SU-DHL-6 (cell line): ENCODE measurements around the gene IL4I1.
A peak's percentile ranks its signal among the peaks of the same experiment; 100 is the strongest.

Experiments used
- H2AFZ ChIP-seq: fragments of 200-600 bp; sonication (generic); 2 replicates; pipeline ENCODE4 v1.6.1; 2014; ENCODE audit warnings: low read depth, mild to moderate bottlenecking, moderate library complexity, mixed read lengths, antibody characterized with exemption, low read length; ENCODE audit not compliant: severe bottlenecking
- H3F3A ChIP-seq: fragments of 200-600 bp; shearing (Covaris generic); 2 replicates; pipeline ENCODE4 v1.6.0; 2016; ENCODE audit warnings: antibody characterized with exemption, mild to moderate bottlenecking; ENCODE audit not compliant: insufficient read depth
- H3K27ac ChIP-seq: fragments of 200-600 bp; sonication (generic); 2 replicates; pipeline ENCODE4 v1.5.1; 2016; ENCODE audit warnings: low read depth, mild to moderate bottlenecking, low read length, moderate library complexity, mixed read lengths
- H3K27me3 ChIP-seq: fragments of 200-600 bp; sonication (generic), shearing (Covaris generic); 2 replicates; pipeline ENCODE4 v1.6.0; 2014; ENCODE audit warnings: mild to moderate bottlenecking, low read length
- H3K36me3 ChIP-seq: fragments of 200-600 bp; sonication (generic); 2 replicates; pipeline ENCODE4 v1.6.1; 2014; ENCODE audit warnings: mild to moderate bottlenecking, low read length, mixed read lengths
- H3K4me2 ChIP-seq: fragments of 300-600, 200-600 bp; shearing (Covaris generic), sonication (generic); 2 replicates; pipeline ENCODE4 v1.6.0; 2014; ENCODE audit warnings: low read length, low read depth, mild to moderate bottlenecking; ENCODE audit not compliant: poor library complexity, severe bottlenecking
- H3K4me3 ChIP-seq: fragments of 200-600 bp; sonication (generic); 2 replicates; pipeline ENCODE4 v1.5.1; 2014; ENCODE audit warnings: antibody characterized with exemption, low read length, mild to moderate bottlenecking, mixed read lengths; ENCODE audit not compliant: insufficient read depth, poor library complexity, severe bottlenecking
- H3K79me2 ChIP-seq: fragments of 200-600 bp; sonication (generic); 2 replicates; pipeline ENCODE4 v1.6.1; 2014; ENCODE audit warnings: mild to moderate bottlenecking, low read length, moderate library complexity; ENCODE audit not compliant: insufficient read depth
- H3K9ac ChIP-seq: fragments of 200-600 bp; sonication (generic); 2 replicates; pipeline ENCODE4 v1.7.0; 2014; ENCODE audit warnings: mild to moderate bottlenecking, low read length
- H3K9me2 ChIP-seq: fragments of 200-600 bp; sonication (generic); replicated peaks from 2 replicates; pipeline ENCODE4 v1.6.1; 2014; ENCODE audit warnings: low read length; ENCODE audit not compliant: insufficient read depth
- H3K9me3 ChIP-seq: fragments of 200-600 bp; sonication (generic); 2 replicates; pipeline ENCODE4 v1.6.1; 2014; ENCODE audit warnings: low read length, mixed read lengths; ENCODE audit not compliant: insufficient read depth
- H4K20me1 ChIP-seq: fragments of 200-600 bp; sonication (generic); 2 replicates; pipeline ENCODE4 v1.6.1; 2014; ENCODE audit warnings: low read depth, mild to moderate bottlenecking, antibody characterized with exemption, low read length, moderate library complexity, mixed read lengths
- EZH2phosphoT487 ChIP-seq: fragments of 200-600 bp; sonication (generic), shearing (Covaris generic); conservative IDR thresholded peaks from 2 replicates; pipeline ENCODE4 v1.6.1; 2018; ENCODE audit warnings: mild to moderate bottlenecking, antibody characterized with exemption, low read length, moderate library complexity, mixed read lengths
- TF ChIP-seq, protein P1 (sequence below): fragments of 200-600 bp; sonication (generic); IDR thresholded peaks from one replicate; pipeline ENCODE4 v1.5.1; 2017; ENCODE audit warnings: antibody characterized with exemption, mild to moderate bottlenecking, low read length, moderate library complexity; ENCODE audit not compliant: insufficient read depth, poor library complexity, severe bottlenecking

Gene IL4I1

DNA sequence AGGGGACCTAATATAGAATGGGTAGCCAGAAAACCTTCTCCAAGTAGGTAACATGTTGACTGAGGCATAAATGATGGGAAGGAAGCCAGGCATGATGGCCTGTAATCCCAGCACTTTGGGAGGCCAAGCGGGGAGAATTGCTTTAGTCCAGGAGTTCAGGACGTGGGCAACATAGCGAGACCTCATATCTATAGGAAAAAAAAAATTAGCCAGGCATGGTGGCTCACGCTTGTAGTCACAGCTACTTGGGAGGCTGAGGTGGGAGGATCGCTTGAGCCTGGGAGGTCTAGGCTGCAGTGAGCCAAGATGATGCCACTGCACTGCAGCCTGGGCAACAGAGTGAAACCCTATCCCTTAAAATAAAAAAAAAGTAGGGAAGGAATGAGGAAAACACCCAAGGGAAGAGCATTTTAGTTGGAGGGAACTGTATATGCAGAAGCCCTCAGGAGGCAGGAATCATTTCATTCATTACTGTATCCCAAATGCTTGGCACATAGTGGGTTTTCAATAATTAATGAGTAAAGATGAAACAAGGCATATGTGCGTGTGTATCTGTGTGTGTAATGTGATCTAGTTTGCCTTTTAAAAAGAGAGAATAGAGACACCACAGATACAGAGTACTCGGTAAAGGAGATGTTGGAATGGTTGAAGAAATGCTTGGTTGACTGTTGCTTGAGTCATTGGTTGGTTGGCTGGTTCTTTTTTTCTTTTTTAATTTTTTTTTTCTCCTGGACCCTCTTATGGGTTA lies 34.8 kb upstream of the IL4I1 start:
- TF ChIP-seq, protein P1, sequence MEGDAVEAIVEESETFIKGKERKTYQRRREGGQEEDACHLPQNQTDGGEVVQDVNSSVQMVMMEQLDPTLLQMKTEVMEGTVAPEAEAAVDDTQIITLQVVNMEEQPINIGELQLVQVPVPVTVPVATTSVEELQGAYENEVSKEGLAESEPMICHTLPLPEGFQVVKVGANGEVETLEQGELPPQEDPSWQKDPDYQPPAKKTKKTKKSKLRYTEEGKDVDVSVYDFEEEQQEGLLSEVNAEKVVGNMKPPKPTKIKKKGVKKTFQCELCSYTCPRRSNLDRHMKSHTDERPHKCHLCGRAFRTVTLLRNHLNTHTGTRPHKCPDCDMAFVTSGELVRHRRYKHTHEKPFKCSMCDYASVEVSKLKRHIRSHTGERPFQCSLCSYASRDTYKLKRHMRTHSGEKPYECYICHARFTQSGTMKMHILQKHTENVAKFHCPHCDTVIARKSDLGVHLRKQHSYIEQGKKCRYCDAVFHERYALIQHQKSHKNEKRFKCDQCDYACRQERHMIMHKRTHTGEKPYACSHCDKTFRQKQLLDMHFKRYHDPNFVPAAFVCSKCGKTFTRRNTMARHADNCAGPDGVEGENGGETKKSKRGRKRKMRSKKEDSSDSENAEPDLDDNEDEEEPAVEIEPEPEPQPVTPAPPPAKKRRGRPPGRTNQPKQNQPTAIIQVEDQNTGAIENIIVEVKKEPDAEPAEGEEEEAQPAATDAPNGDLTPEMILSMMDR = no peak
- TF ChIP-seq EZH2phosphoT487 = no peak
- no peak overlapping the region for H3K27ac ChIP-seq
- H3K4me2 ChIP-seq = peak overlapping the region; percentile 79
- H2AFZ ChIP-seq = no peak overlapping the region
- no peaks in the 10 kb centered on the region for H3K9me3 ChIP-seq
- H3K9me2 ChIP-seq = no peaks in the 10 kb centered on the region
- peaks cover 13% of the 10 kb centered on the region; the same call in 1 of the 2 replicates for H4K20me1 ChIP-seq
- peaks cover 46% of the 10 kb centered on the region for H3K79me2 ChIP-seq
- no peak overlapping the region for H3K9ac ChIP-seq
- peaks cover 24% of the 10 kb centered on the region for H3K36me3 ChIP-seq
- H3F3A ChIP-seq = peaks cover 31% of the 10 kb centered on the region
- H3K27me3 ChIP-seq = no peaks in the 10 kb centered on the region
- no peak overlapping the region for H3K4me3 ChIP-seq

DNA sequence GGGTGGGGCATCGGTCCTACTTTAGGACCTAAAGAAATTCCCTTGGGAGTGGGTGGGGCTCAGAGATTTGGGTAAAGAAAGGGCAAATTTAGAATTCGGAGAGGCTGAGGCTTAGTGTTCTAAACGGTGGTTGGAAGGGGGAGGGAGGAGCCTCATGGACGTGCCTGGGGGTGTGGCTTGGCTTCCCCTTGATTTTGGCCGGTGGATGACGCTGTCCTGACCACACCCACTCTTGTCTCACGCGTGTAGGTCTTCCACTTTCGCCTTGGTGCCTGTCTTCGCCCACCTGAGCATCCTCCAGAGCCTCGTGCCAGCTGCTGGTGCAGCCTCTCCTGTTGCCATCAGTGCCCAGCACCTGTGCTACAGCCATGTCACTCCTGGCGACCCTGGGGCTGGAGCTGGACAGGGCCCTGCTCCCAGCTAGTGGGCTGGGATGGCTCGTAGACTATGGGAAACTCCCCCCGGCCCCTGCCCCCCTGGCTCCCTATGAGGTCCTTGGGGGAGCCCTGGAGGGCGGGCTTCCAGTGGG lies 33.9 kb upstream of the IL4I1 start:
- peaks cover 13% of the 10 kb centered on the region; the same call in 1 of the 2 replicates for H4K20me1 ChIP-seq
- TF ChIP-seq, protein P1 = no peak
- TF ChIP-seq EZH2phosphoT487 = no peak
- H3K4me2 ChIP-seq = peak overlapping the region; percentile 79
- no peak overlapping the region for H3K9ac ChIP-seq
- peaks cover 28% of the 10 kb centered on the region for H3F3A ChIP-seq
- H2AFZ ChIP-seq = no peak overlapping the region
- no peaks in the 10 kb centered on the region for H3K9me3 ChIP-seq
- no peaks in the 10 kb centered on the region for H3K27me3 ChIP-seq
- peaks cover 24% of the 10 kb centered on the region for H3K36me3 ChIP-seq
- peak overlapping the region; percentile 91; the same call in 1 of the 2 replicates for H3K27ac ChIP-seq
- peak overlapping the region; percentile 44 for H3K4me3 ChIP-seq
- peaks cover 54% of the 10 kb centered on the region for H3K79me2 ChIP-seq
- H3K9me2 ChIP-seq = no peaks in the 10 kb centered on the region

DNA sequence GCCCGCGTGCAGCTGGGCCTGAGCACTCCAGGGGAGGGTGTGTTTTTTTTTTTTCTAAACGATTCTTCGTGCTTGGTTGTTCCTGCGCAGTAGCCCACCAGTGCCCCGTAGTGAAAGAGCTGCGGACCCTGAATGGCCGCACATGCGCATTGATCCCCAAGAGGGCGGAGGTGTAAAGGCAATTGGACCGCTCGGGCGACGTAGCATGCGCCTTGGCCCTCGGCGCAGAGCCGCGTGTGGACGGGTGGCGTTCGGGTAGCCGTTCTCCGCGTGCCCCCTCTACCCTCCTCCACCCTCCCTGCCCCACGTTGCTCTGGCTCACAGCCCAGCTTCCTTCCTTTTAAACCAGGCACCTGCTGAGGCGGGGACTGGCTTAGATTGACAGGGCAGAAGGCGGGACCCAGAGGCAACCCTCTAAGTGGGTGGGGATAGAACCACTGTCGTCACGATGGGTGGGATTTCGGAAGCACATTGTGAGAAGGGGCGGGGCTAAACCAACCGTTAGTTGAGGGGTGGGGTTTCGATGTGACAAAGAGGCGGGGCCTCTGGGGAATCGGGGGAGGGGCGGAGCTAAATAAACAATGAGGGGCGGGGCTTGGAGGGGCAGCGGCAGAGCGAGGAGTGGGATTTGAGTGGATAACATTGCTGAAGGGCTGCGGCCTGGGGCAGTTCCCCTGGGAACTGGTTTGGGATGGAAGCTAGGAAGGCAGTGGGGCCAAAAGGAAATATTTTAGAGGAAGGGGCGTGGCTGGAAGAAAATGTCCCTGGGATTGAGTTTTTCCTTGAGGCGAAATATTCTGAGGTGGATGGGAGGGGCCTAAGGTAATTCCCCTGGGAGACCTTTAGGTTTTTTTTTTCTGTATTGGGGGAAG lies 33.2 kb upstream of the IL4I1 start:
- TF ChIP-seq EZH2phosphoT487 = no peak
- TF ChIP-seq, protein P1 = no peak
- Histone ChIP-seq H3K4me3 (peak overlapping the region; percentile 65), H3K36me3 (peaks cover 24% of the 10 kb centered on the region), H2AFZ (peak overlapping the region; percentile 25), H3F3A (peaks cover 32% of the 10 kb centered on the region), H3K4me2 (peak overlapping the region; percentile 79), H4K20me1 (peaks cover 13% of the 10 kb centered on the region; the same call in 1 of the 2 replicates), H3K27ac (peak overlapping the region; percentile 91), H3K9me3 (no peaks in the 10 kb centered on the region), H3K79me2 (peaks cover 61% of the 10 kb centered on the region), H3K9me2 (no peaks in the 10 kb centered on the region), H3K9ac (peak overlapping the region; percentile 98), H3K27me3 (no peaks in the 10 kb centered on the region)
